Activated naive CD4-positive, alpha-beta T cell treated with anti-CD3 and anti-CD28 coated beads for 36 hours (primary cell): ENCODE measurements around the gene UNC45A. TPM values are rescaled to one million over a fixed set of nuclear protein-coding genes. Genes with fewer than 3 reads are reported as not detected.
A peak's percentile ranks its signal among the peaks of the same experiment; 100 is the strongest.

ENCODE experiments used
- CTCF ChIA-PET: fragments of 350-600 bp; sonication (Branson Sonifier 250); formaldehyde crosslinking; loops from one replicate; lab custom pipeline; 2021; ENCODE audit warnings: antibody characterized with exemption; lab: Charles Lee
- DNase-seq: peaks from one replicate; pipeline ENCODE4 v3.0.0-alpha.2; 2020
- H3K27ac Mint-ChIP-seq: one replicate; pipeline ENCODE4 v1.8.0; 2021; ENCODE audit warnings: mild to moderate bottlenecking, mixed read lengths
- H3K27me3 Mint-ChIP-seq: one replicate; pipeline ENCODE4 v1.8.0; 2021; ENCODE audit warnings: low read depth, mixed read lengths
- H3K36me3 Mint-ChIP-seq: one replicate; pipeline ENCODE4 v1.8.0; 2021; ENCODE audit warnings: low read depth, mixed read lengths
- H3K4me1 Mint-ChIP-seq: one replicate; pipeline ENCODE4 v1.8.0; 2021; ENCODE audit warnings: low read depth, mixed read lengths
- H3K4me3 Mint-ChIP-seq: one replicate; pipeline ENCODE4 v1.8.0; 2021; ENCODE audit warnings: mild to moderate bottlenecking, moderate library complexity, mixed read lengths
- H3K9me3 Mint-ChIP-seq: one replicate; pipeline ENCODE4 v1.8.0; 2021; ENCODE audit warnings: mixed read lengths
- intact Hi-C: fragments of 100-400 bp; cut with micrococcal nuclease; formaldehyde crosslinking; loops from one replicate; pipeline ENCODE4 v1.15.1; 2023
- total RNA-seq, 2 experiments: library from RNA; stranded (reverse); gene quantifications; one replicate each; pipeline ENCODE4 v1.2.3, GENCODE V29; 2021

The UNC45A gene
- total RNA-seq, 2 experiments from 2014 or later = 69.9 to 70.8 TPM

GRCh38 chr15:90986790-90987507 lies 51.9 kb downstream of the UNC45A start:
- intact Hi-C loops = no loop called here
- Mint-ChIP-seq H3K9me3 (no peaks in the 10 kb centered on the region), H3K27ac (no peak overlapping the region), H3K36me3 (peaks cover 27% of the 10 kb centered on the region), H3K4me3 (no peak overlapping the region), H3K4me1 (peaks cover 23% of the 10 kb centered on the region), H3K27me3 (no peaks in the 10 kb centered on the region)
- no peak for DNase-seq
- CTCF ChIA-PET = interaction anchor here (0.6 to 3.4 kb wide), 3 partner anchors 8 to 78 kb away, joined by 3 to 14 read pairs (median 5); no protein-coding TSS in a partner anchor

GRCh38 chr15:90987561-90988141 lies 52.6 kb downstream of the UNC45A start:
- Mint-ChIP-seq H3K4me3 (no peak overlapping the region), H3K9me3 (no peaks in the 10 kb centered on the region), H3K27ac (no peak overlapping the region), H3K4me1 (peaks cover 26% of the 10 kb centered on the region), H3K36me3 (peaks cover 24% of the 10 kb centered on the region), H3K27me3 (no peaks in the 10 kb centered on the region)
- CTCF ChIA-PET = interaction anchor here (0.8 to 3.4 kb wide), 3 partner anchors 8 to 31 kb away, joined by 3 to 14 read pairs (median 5); no protein-coding TSS in a partner anchor
- DNase-seq = no peak
- intact Hi-C loops = no loop called here

GRCh38 chr15:90988296-90988695 lies 53.2 kb downstream of the UNC45A start:
- intact Hi-C loops = no loop called here
- CTCF ChIA-PET = interaction anchor here (0.8 to 1.9 kb wide), 2 partner anchors 9 to 32 kb away, joined by 3 to 5 read pairs; no protein-coding TSS in a partner anchor
- H3K9me3 Mint-ChIP-seq = no peaks in the 10 kb centered on the region

GRCh38 chr15:90989040-90989768 lies 54.1 kb downstream of the UNC45A start:
- H3K27ac Mint-ChIP-seq = no peak overlapping the region
- no peaks in the 10 kb centered on the region for H3K9me3 Mint-ChIP-seq
- CTCF ChIA-PET = interaction anchor here (0.6 to 1.0 kb wide), 2 partner anchors 8 to 32 kb away, joined by 3 to 5 read pairs; no protein-coding TSS in a partner anchor
- no peaks in the 10 kb centered on the region for H3K27me3 Mint-ChIP-seq
- H3K4me3 Mint-ChIP-seq = no peak overlapping the region
- intact Hi-C loops = no loop called here
- peaks cover 28% of the 10 kb centered on the region for H3K4me1 Mint-ChIP-seq
- no peak for DNase-seq
- H3K36me3 Mint-ChIP-seq = peaks cover 17% of the 10 kb centered on the region

More at GRCh38 chr15:90988296-90988695, 53.2 kb downstream of the UNC45A start:
- no peak for DNase-seq
- H3K4me3 Mint-ChIP-seq = no peak overlapping the region
- no peak overlapping the region for H3K27ac Mint-ChIP-seq
- peaks cover 21% of the 10 kb centered on the region for H3K36me3 Mint-ChIP-seq
- peaks cover 28% of the 10 kb centered on the region for H3K4me1 Mint-ChIP-seq
- H3K27me3 Mint-ChIP-seq = no peaks in the 10 kb centered on the region

- intact Hi-C loops = no loop called here
- H3K27ac Mint-ChIP-seq = no peak overlapping the region
These were observed 55.4 kb downstream of the UNC45A start for GRCh38 chr15:90990446-90990845.

GRCh38 chr15:90991587-90992285 lies 56.7 kb downstream of the UNC45A start:
- H3K4me3 Mint-ChIP-seq = peak overlapping the region; percentile 2
- H3K27ac Mint-ChIP-seq = no peak overlapping the region
- H3K36me3 Mint-ChIP-seq = peaks cover 12% of the 10 kb centered on the region
- intact Hi-C loops = no loop called here
- H3K4me1 Mint-ChIP-seq = peaks cover 37% of the 10 kb centered on the region
- H3K27me3 Mint-ChIP-seq = no peaks in the 10 kb centered on the region
- H3K9me3 Mint-ChIP-seq = no peaks in the 10 kb centered on the region
- no peak for DNase-seq
- CTCF ChIA-PET = interaction anchor here (1.3 kb wide), 1 partner anchor 36 kb away, joined by 4 read pairs; no protein-coding TSS in a partner anchor

More at GRCh38 chr15:90990446-90990845, 55.4 kb downstream of the UNC45A start:
- peaks cover 12% of the 10 kb centered on the region for H3K36me3 Mint-ChIP-seq
- DNase-seq = no peak
- no peak overlapping the region for H3K4me3 Mint-ChIP-seq
- CTCF ChIA-PET = interaction anchor here (1.0 to 1.3 kb wide), 2 partner anchors 33 to 34 kb away, joined by 4 to 5 read pairs; no protein-coding TSS in a partner anchor
- no peaks in the 10 kb centered on the region for H3K9me3 Mint-ChIP-seq
- no peaks in the 10 kb centered on the region for H3K27me3 Mint-ChIP-seq
- peaks cover 29% of the 10 kb centered on the region for H3K4me1 Mint-ChIP-seq

GRCh38 chr15:90994059-90994416 lies 59.0 kb downstream of the UNC45A start:
- H3K36me3 Mint-ChIP-seq = peaks cover 29% of the 10 kb centered on the region
- H3K27me3 Mint-ChIP-seq = no peaks in the 10 kb centered on the region
- peak overlapping the region; percentile 100 for H3K4me3 Mint-ChIP-seq
- no peaks in the 10 kb centered on the region for H3K9me3 Mint-ChIP-seq
- intact Hi-C loops = loop anchor here (1.0 kb wide), 5 partner anchors 28 to 91 kb away; partner anchors contain the start of genes MAN2A2, UNC45A and VPS33B
- peaks cover 26% of the 10 kb centered on the region for H3K4me1 Mint-ChIP-seq
- CTCF ChIA-PET = interaction anchor here (0.8 kb wide), 1 partner anchor 253 kb away, joined by 3 read pairs; no protein-coding TSS in a partner anchor
- no peak for DNase-seq
- H3K27ac Mint-ChIP-seq = peak overlapping the region; percentile 98

- H3K36me3 Mint-ChIP-seq = peaks cover 31% of the 10 kb centered on the region
- no peaks in the 10 kb centered on the region for H3K9me3 Mint-ChIP-seq
- peak within 1 kb of the TSS; percentile 100 for H3K4me3 Mint-ChIP-seq
- peak; percentile 99 for DNase-seq
- H3K27me3 Mint-ChIP-seq = no peaks in the 10 kb centered on the region
- peaks cover 24% of the 10 kb centered on the region for H3K4me1 Mint-ChIP-seq
- intact Hi-C loops = loop anchor here (1.0 kb wide), 5 partner anchors 28 to 91 kb away; partner anchors contain the start of genes MAN2A2, UNC45A and VPS33B
- CTCF ChIA-PET = interaction anchor here (0.6 to 1.0 kb wide), 3 partner anchors 37 to 252 kb away, joined by 3 to 4 read pairs (median 3); no protein-coding TSS in a partner anchor
- H3K27ac Mint-ChIP-seq = peak within 1 kb of the TSS; percentile 98
These were observed 59.6 kb downstream of the UNC45A start, which contains the start of gene PRC1 for GRCh38 chr15:90994417-90995311. TSS of gene PRC1 (minus strand) at chr15:90994535. CDS start at chr15:90994417, 118 bp downstream.

- intact Hi-C loops = no loop called here
- CTCF ChIA-PET = no interaction called here
- peaks cover 39% of the 10 kb centered on the region for H3K36me3 Mint-ChIP-seq
- no peak overlapping the region for H3K4me3 Mint-ChIP-seq
- no peaks in the 10 kb centered on the region for H3K9me3 Mint-ChIP-seq
- H3K27ac Mint-ChIP-seq = peak overlapping the region; percentile 36
- DNase-seq = no peak
- no peaks in the 10 kb centered on the region for H3K27me3 Mint-ChIP-seq
- H3K4me1 Mint-ChIP-seq = peaks cover 9% of the 10 kb centered on the region
These were observed 63.7 kb downstream of the UNC45A start for GRCh38 chr15:90998737-90999136.

- Mint-ChIP-seq H3K27ac (no peak overlapping the region), H3K9me3 (no peaks in the 10 kb centered on the region), H3K4me3 (no peak overlapping the region), H3K4me1 (peaks cover 1% of the 10 kb centered on the region), H3K27me3 (no peaks in the 10 kb centered on the region), H3K36me3 (peaks cover 37% of the 10 kb centered on the region)
- no peak for DNase-seq
- intact Hi-C loops = no loop called here
- CTCF ChIA-PET = no interaction called here
These were observed 66.1 kb downstream of the UNC45A start for GRCh38 chr15:91001209-91001608.
